Activated T-cell treated with anti-CD3 and anti-CD28 coated beads, Interleukin-2, amount 50 U/mL, for 24 hours (primary cell): ENCODE measurements around the gene TTC29.

Experiments
- DNase-seq: peaks from one replicate; pipeline ENCODE4 v3.0.0-alpha.2; 2020
- H3K27ac Mint-ChIP-seq: 2 replicates; pipeline ENCODE4 v1.8.0; 2020; ENCODE audit warnings: mild to moderate bottlenecking, mixed read lengths
- H3K27me3 Mint-ChIP-seq: 2 replicates; pipeline ENCODE4 v1.8.0; 2020; ENCODE audit warnings: mixed read lengths
- H3K36me3 Mint-ChIP-seq: 2 replicates; pipeline ENCODE4 v1.8.0; 2020; ENCODE audit warnings: low read depth, mixed read lengths
- H3K4me1 Mint-ChIP-seq: 2 replicates; pipeline ENCODE4 v1.8.0; 2020; ENCODE audit warnings: low read depth, mixed read lengths
- H3K4me3 Mint-ChIP-seq: 2 replicates; pipeline ENCODE4 v1.8.0; 2020; ENCODE audit warnings: mild to moderate bottlenecking, moderate library complexity, mixed read lengths
- H3K9me3 Mint-ChIP-seq: 2 replicates; pipeline ENCODE4 v1.8.0; 2020; ENCODE audit warnings: mixed read lengths

Gene TTC29

DNA sequence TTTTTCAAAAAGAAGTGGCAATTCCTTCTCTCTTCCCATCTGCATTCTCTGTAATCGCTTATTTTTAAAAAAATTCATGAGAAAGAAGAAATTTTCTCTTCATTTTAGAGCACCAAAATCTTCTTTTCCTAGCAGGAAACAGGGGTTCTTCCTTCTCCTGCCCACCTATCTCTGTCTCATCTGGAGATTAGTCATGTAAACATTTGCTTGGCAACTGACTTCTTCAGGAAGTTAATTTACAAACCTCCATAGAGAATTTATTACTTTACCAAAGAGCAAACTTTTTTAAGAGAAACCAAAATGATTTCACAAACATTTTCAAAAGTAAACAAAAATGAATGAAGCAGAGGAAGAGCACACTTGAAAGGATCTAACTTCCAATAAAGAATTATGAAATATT lies 13.5 kb downstream of the TTC29 start:
- Mint-ChIP-seq H3K36me3 (no peaks in the 10 kb centered on the region), H3K27ac (no peak overlapping the region), H3K9me3 (no peaks in the 10 kb centered on the region), H3K4me3 (no peak overlapping the region), H3K27me3 (peaks cover 12% of the 10 kb centered on the region), H3K4me1 (no peaks in the 10 kb centered on the region)
- DNase-seq, result no peak

DNA sequence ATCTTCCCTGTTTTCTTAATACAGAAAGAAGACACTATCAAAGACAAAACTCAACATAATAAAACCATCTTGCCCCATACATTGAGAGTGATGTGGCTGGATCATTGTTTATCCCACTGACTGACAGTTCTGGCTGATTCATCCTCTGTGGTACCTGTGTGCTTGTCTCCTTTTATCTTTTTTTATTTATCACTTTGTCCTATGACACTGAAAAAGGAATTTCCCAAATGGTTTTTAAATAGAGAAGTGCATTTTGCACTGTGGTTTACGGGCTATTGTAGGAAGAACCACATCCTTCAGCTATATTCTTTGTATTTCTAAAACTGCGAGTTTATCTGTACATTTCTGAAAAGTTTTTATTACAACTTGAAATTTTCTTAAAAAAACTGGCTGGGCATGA lies 15.0 kb downstream of the TTC29 start:
- DNase-seq, result no peak
- Mint-ChIP-seq H3K36me3 (no peaks in the 10 kb centered on the region), H3K9me3 (no peaks in the 10 kb centered on the region), H3K27me3 (peaks cover 15% of the 10 kb centered on the region), H3K4me3 (no peak overlapping the region), H3K27ac (no peak overlapping the region), H3K4me1 (no peaks in the 10 kb centered on the region)

DNA sequence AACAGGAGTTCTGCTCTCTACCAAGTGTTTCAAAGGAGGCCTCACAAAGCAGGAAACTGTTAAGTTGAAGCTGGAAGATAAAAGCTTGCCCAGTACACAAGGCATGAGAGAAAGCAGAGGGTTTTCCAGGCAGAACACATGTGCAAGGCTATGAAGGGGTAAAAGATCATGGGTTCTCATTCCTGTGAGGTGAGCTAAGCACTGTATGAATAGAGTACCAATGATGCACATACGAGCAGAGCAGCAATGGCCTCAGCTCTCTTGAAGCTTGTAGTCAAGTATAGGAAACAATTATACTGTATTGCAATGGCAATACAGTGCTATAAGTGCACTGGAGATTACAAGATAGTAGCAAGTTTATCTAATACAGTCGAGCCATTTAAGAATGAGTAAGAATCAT lies 18.0 kb downstream of the TTC29 start:
- Mint-ChIP-seq H3K36me3 (no peaks in the 10 kb centered on the region), H3K4me3 (no peak overlapping the region), H3K4me1 (no peaks in the 10 kb centered on the region), H3K27ac (no peak overlapping the region), H3K9me3 (no peaks in the 10 kb centered on the region), H3K27me3 (peaks cover 14% of the 10 kb centered on the region)
- no peak for DNase-seq

DNA sequence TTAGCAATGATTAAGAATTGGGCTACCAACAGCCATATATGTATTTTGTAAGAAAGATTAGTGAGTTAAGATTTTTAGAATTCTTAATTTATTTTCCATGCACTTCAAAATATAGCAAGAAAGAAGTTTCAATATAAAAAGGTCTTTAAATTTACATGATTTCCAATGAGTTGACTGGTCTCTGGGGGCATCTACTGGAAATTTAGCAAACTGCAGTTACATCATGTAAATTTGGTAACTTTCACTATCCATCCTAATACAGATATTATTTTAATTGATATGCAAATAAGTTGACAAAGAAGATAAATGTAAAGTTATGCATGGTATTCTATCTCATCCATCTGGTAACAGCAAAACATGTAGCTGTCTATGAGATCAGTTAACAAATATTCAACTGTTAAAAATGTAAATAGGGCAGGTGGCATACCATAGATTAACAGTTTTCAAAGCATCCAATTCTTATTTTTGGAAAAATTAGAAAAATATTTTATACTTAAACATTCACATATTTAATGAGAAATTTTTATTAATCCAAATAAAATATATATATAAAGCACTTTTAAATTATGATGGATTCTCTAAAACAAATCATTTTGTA lies 29.1 kb downstream of the TTC29 start:
- no peaks in the 10 kb centered on the region for H3K9me3 Mint-ChIP-seq
- no peak overlapping the region for H3K27ac Mint-ChIP-seq
- no peaks in the 10 kb centered on the region for H3K4me1 Mint-ChIP-seq
- DNase-seq, result no peak
- H3K27me3 Mint-ChIP-seq, result peaks cover 7% of the 10 kb centered on the region
- H3K36me3 Mint-ChIP-seq, result no peaks in the 10 kb centered on the region
- H3K4me3 Mint-ChIP-seq, result no peak overlapping the region

DNA sequence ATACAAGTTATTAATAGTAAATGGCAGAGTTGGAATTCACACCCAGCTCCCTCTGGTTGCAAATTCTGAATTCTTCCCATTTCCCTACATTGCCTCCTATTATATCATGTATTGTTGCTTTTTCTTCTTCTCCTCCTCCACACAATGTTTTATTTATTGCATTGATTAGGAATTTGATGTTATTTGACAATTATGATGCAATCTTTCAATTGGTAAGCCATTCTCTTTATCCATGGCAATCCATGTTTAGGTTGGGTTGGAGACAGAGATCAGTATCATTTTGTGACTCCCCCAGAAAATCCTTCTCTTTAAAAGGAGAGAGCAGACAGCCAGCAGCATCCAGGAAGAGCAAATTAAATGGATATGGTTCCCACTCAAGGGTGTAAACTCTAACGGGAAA lies 30.5 kb downstream of the TTC29 start:
- Mint-ChIP-seq H3K27ac (no peak overlapping the region), H3K27me3 (peaks cover 7% of the 10 kb centered on the region), H3K4me3 (no peak overlapping the region), H3K9me3 (no peaks in the 10 kb centered on the region), H3K4me1 (no peaks in the 10 kb centered on the region), H3K36me3 (no peaks in the 10 kb centered on the region)
- no peak for DNase-seq

DNA sequence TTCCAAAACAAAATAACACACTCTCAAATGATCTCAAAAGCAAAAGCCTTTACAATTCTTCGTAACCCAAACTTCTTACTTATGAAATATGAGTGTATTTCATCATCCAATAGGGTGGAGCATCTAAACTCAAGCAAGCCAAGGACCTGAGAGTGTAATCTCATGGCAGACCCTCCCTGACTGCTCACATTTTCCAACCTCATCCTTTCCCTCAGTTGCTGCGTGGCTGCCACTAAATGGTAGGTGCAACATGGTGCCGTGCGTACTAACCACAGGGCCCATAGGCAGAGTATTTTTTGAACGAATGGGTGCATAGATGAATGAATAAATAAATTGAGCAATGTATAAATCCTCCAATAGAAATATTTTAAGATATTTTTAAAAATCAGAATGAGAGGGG lies 45.4 kb downstream of the TTC29 start:
- Mint-ChIP-seq H3K4me1 (peaks cover 2% of the 10 kb centered on the region), H3K27ac (no peak overlapping the region), H3K36me3 (no peaks in the 10 kb centered on the region), H3K27me3 (peaks cover 32% of the 10 kb centered on the region), H3K4me3 (no peak overlapping the region), H3K9me3 (no peaks in the 10 kb centered on the region)
- DNase-seq, result no peak

DNA sequence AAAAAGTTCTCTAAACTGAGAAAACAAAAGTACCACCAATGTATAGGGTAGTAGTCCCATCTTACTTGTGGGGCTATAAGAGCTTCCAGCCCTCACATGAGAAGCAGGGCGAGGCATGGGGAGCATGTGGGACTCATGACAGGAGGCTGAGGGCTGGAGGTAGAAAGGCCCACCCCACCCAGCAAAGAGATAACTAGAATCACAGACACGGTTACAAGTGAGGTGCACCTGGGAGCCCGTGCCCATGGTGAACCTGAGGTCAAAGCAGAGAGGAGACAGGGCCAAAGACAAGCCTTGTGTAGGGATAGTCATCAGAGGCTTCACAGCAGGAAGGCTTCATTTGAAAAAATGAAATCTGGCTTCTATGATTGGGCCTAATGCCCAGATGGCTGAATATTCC lies 55.4 kb downstream of the TTC29 start:
- no peak for DNase-seq
- Mint-ChIP-seq H3K36me3 (no peaks in the 10 kb centered on the region), H3K4me3 (no peak overlapping the region), H3K27ac (no peak overlapping the region), H3K27me3 (peaks cover 15% of the 10 kb centered on the region), H3K9me3 (peaks cover 2% of the 10 kb centered on the region), H3K4me1 (no peaks in the 10 kb centered on the region)

DNA sequence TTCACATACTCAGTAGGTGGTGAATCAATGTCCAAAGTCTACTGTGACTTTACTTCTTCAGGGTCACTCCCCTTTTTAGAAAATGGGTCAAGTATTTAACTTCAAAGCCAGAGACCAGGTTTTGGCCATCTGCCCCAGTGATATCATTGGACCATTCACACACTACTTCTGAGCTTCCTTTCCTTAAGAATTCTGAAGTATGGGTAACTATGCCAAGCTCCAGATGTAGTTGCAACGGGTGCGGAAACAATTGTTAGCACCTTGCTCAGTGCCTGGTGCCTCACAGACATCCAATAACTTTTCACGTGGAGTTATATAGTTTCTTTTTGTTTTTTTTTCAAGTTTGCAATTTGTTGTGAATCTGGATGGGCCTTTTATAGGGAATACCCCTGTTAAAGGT lies 62.6 kb downstream of the TTC29 start:
- H3K4me1 Mint-ChIP-seq, result no peaks in the 10 kb centered on the region
- DNase-seq, result no peak
- H3K9me3 Mint-ChIP-seq, result no peaks in the 10 kb centered on the region
- H3K4me3 Mint-ChIP-seq, result no peak overlapping the region
- no peak overlapping the region for H3K27ac Mint-ChIP-seq
- H3K27me3 Mint-ChIP-seq, result peaks cover 2% of the 10 kb centered on the region
- H3K36me3 Mint-ChIP-seq, result no peaks in the 10 kb centered on the region

DNA sequence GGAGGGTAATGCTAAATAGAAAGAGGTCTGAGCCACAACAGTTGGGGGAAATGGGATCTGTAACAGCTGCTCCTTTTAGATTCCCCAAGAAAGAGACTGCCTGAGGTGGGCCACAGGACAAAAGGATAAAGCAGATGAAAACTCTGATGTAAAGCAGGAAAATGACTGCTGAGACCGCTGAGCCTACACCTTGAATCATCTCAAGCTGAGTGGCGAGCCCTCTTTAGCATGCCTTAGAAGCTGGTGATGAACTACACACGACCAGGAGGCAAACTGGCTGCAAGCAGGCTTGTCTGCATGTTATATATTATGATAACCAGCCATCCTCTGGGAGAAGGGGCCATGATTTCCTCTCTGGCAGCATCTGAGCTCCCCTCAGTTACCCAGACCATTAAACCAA lies 88.4 kb downstream of the TTC29 start:
- Mint-ChIP-seq H3K27me3 (peaks cover 19% of the 10 kb centered on the region), H3K4me3 (no peak overlapping the region), H3K9me3 (no peaks in the 10 kb centered on the region), H3K4me1 (no peaks in the 10 kb centered on the region), H3K27ac (no peak overlapping the region), H3K36me3 (no peaks in the 10 kb centered on the region)
- DNase-seq, result no peak

DNA sequence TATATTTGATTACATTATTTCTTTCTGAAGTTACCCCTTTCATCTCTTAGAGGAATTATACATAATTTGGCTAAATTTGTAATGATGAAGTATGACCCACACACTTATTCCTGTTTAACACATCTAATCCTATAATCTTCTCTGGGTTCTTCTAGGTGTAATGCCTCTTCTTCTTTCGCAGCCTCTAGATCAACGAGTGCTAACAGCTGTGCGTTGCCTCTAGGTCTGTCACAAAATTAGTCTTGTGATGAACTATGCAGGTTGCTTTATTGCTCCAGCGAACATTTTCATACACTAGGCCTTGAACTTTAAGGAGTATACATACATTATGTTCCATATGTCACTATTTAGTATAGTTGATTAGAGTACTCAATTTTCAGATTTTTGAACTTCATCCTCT lies 89.9 kb downstream of the TTC29 start:
- no peak for DNase-seq
- no peaks in the 10 kb centered on the region for H3K4me1 Mint-ChIP-seq
- H3K27me3 Mint-ChIP-seq, result peaks cover 19% of the 10 kb centered on the region
- no peaks in the 10 kb centered on the region for H3K36me3 Mint-ChIP-seq
- H3K4me3 Mint-ChIP-seq, result no peak overlapping the region
- H3K27ac Mint-ChIP-seq, result no peak overlapping the region
- no peaks in the 10 kb centered on the region for H3K9me3 Mint-ChIP-seq

DNA sequence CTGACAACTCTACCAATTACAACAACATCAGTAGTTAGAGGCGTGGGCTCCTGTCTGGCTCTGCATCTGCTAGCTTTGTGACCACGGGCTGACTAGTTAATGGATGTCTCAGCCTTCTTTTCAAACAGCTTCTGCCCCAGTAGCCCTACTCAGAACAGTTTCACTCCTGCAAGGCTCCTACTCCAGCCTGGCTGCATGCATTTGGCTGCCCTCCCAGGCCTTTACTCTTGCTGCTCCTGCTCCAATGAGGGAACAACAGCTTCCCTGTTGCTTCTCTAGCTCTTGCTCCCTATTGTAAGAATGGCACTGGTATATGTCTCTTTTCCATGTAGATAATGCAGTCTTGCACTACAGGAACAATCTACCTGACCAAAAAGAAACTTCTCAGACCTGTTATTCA lies 93.3 kb downstream of the TTC29 start:
- H3K36me3 Mint-ChIP-seq, result no peaks in the 10 kb centered on the region
- H3K4me1 Mint-ChIP-seq, result no peaks in the 10 kb centered on the region
- no peak for DNase-seq
- peaks cover 9% of the 10 kb centered on the region for H3K27me3 Mint-ChIP-seq
- H3K27ac Mint-ChIP-seq, result no peak overlapping the region
- no peaks in the 10 kb centered on the region for H3K9me3 Mint-ChIP-seq
- no peak overlapping the region for H3K4me3 Mint-ChIP-seq

DNA sequence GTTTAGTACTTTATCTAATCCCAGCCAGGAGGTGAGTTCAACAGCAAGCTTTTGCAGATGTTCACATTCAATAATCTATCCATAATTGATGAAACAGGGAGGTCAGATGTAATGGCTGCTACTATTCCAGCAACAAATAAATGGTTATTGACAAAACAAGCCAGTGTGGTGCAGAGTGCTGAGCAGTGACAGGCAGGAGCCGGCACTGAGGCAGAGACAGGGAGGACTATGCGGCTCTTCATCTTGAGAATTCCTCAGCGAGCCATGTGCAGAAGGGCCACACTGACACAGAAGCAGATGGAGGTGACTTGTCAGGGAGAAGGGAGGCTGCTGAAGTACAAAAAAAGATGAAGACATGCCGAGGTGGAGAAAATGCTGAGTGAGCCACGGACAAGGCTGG lies 98.3 kb downstream of the TTC29 start:
- H3K9me3 Mint-ChIP-seq, result no peaks in the 10 kb centered on the region
- no peaks in the 10 kb centered on the region for H3K36me3 Mint-ChIP-seq
- no peaks in the 10 kb centered on the region for H3K27me3 Mint-ChIP-seq
- H3K4me1 Mint-ChIP-seq, result no peaks in the 10 kb centered on the region
- DNase-seq, result no peak
- H3K27ac Mint-ChIP-seq, result no peak overlapping the region
- H3K4me3 Mint-ChIP-seq, result no peak overlapping the region

DNA sequence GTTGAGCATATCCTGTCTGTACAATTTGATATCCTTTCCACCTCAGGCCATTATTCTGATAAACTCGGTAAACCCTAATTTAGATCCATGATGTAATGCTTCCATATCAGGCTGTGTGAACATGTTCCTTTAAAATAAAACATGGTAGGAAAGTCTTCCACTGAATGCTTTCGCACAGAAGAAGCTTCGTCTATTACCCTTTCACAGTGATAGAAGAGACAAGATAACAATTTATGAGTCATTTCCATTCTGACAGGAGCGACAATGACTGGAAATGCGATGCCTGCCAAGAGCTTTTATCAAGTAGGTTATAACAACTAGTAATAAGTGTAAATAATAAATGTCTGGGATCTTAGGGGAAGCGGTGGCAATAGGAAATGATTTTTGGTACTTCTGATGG lies 98.8 kb downstream of the TTC29 start:
- no peak for DNase-seq
- Mint-ChIP-seq H3K4me3 (no peak overlapping the region), H3K9me3 (no peaks in the 10 kb centered on the region), H3K27me3 (no peaks in the 10 kb centered on the region), H3K27ac (no peak overlapping the region), H3K36me3 (no peaks in the 10 kb centered on the region), H3K4me1 (no peaks in the 10 kb centered on the region)

DNA sequence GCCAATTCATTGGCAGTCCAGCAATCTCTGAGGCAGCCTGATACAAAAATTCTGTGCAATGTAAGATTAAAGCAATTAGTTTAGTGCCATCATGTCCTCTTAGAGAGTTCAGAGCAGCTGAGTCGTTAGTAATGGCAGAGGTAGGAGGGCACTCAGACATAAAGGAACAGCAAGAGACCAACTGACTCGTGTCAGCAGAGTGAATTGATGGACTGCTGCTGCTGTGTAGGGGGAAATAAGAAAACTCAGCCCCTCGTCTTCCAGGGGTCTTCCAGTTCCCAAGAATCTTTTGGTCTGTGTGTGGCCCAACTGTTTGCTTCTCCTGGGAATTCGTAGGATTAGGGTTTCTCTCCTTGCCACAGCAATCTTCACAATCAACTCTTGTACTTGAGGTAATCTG lies 100.9 kb downstream of the TTC29 start:
- Mint-ChIP-seq H3K27ac (no peak overlapping the region), H3K36me3 (no peaks in the 10 kb centered on the region), H3K4me3 (no peak overlapping the region), H3K27me3 (no peaks in the 10 kb centered on the region), H3K9me3 (no peaks in the 10 kb centered on the region), H3K4me1 (no peaks in the 10 kb centered on the region)
- DNase-seq, result no peak

DNA sequence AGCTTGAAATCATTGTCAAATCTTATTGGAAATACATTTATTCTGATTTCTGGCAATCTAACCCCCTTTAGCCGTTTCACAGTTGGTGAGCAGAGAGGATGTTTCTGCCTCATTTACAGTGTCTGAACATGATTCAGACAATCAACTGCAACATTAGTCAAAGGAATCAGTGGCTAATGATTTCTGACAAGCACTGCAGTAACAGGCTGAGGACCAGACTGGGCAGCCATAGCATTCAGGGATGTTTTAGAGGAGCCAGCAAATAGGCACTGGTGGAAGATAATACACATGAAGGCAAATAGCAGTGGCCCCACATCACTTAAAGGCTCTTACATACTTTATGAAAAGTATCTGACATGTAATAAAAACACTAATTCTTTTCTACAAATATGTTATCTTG lies 102.8 kb downstream of the TTC29 start:
- Mint-ChIP-seq H3K27me3 (no peaks in the 10 kb centered on the region), H3K4me3 (no peak overlapping the region), H3K4me1 (no peaks in the 10 kb centered on the region), H3K9me3 (no peaks in the 10 kb centered on the region), H3K27ac (no peak overlapping the region), H3K36me3 (no peaks in the 10 kb centered on the region)
- DNase-seq, result no peak

DNA sequence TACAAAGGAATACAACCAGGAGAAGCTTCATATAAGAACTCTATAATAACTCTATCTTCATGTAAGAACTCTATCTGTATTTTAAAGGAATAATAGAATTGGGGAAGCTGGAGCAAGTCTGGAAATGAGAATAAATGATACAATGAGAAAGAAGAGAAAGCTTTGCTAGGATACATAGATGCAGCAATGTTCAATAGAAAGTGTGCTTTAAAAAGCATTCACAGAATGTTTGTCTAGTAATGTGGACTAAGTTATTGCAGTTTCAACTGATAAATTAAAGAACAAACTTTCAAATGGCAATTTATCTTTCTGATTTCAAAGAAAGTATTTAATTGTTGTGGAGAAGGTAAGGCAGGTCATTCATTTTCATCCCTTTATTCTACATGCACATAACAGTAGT lies 104.9 kb downstream of the TTC29 start:
- Mint-ChIP-seq H3K4me3 (no peak overlapping the region), H3K27ac (no peak overlapping the region), H3K9me3 (no peaks in the 10 kb centered on the region), H3K4me1 (no peaks in the 10 kb centered on the region), H3K27me3 (no peaks in the 10 kb centered on the region), H3K36me3 (no peaks in the 10 kb centered on the region)
- no peak for DNase-seq
